IMR-90 (cell line): Measurements from ENCODE around the gene ANKLE2. TPM values are rescaled to one million over a fixed set of nuclear protein-coding genes. Genes with fewer than 3 reads are reported as not detected.

Experiments used
- ATAC-seq: fragments of 200-7000 bp; cut with Tn5 transposase; 2 replicates; pipeline ENCODE4 v1.9.1; 2020; ENCODE audit warnings: low read depth, mild to moderate bottlenecking, moderate library complexity
- BruUV-seq: library from RNA; stranded (reverse); fragments of 400-500 nt; replicated peaks from 2 replicates; lab custom pipeline; 2021; lab: Mats Ljungman, UMichigan
- CTCF ChIA-PET: fragments of 300-600 bp; formaldehyde crosslinking; extraction: SDS; loops from one replicate; lab custom pipeline; 2021; ENCODE audit warnings: antibody characterized with exemption; lab: Yijun Ruan, JAX
- POLR2A ChIA-PET: fragments of 300-600 bp; sonication (Branson Sonifier 250); formaldehyde crosslinking; loops from one replicate; lab custom pipeline; 2022; ENCODE audit warnings: antibody characterized with exemption; ENCODE audit not compliant: unreplicated experiment; lab: Charles Lee
- DNase-seq: peaks from one replicate; pipeline ENCODE4 v3.0.0; 2013
- H2AFZ ChIP-seq: replicated peaks from 2 replicates; pipeline ENCODE3; 2013; ENCODE audit warnings: low read length, mild to moderate bottlenecking; ENCODE audit not compliant: poor library complexity
- H2AK5ac ChIP-seq: 2 replicates; pipeline ENCODE4 v1.6.1; 2013; ENCODE audit warnings: low read depth, low read length, inconsistent platforms
- H2AK9ac ChIP-seq: replicated peaks from 2 replicates; pipeline ENCODE3; 2013; ENCODE audit warnings: mild to moderate bottlenecking, low read depth, low read length, moderate library complexity; ENCODE audit not compliant: poor library complexity
- H2BK120ac ChIP-seq: 2 replicates; pipeline ENCODE4 v1.6.1; 2013; ENCODE audit warnings: low read depth, low read length, inconsistent platforms
- H2BK15ac ChIP-seq: 3 replicates; pipeline ENCODE4 v1.6.1; 2013; ENCODE audit warnings: low read depth, low read length, inconsistent platforms
- H2BK20ac ChIP-seq: 2 replicates; pipeline ENCODE4 v1.6.1; 2013; ENCODE audit warnings: low read depth, mild to moderate bottlenecking, inconsistent platforms, low read length, moderate library complexity
- H2BK5ac ChIP-seq: 2 replicates; pipeline ENCODE4 v1.6.1; 2013; ENCODE audit warnings: mild to moderate bottlenecking, low read depth, low read length, inconsistent platforms; ENCODE audit not compliant: poor library complexity, severe bottlenecking
- H3K14ac ChIP-seq: replicated peaks from 2 replicates; pipeline ENCODE4 v1.6.1; 2013; ENCODE audit warnings: low read depth, low read length, inconsistent platforms
- H3K18ac ChIP-seq: 2 replicates; pipeline ENCODE4 v1.6.1; 2013; ENCODE audit warnings: low read depth, low read length, control low read depth
- H3K23ac ChIP-seq: 2 replicates; pipeline ENCODE4 v1.6.1; 2013; ENCODE audit warnings: low read depth, low read length, inconsistent platforms
- H3K27ac ChIP-seq: 2 replicates; pipeline ENCODE4 v1.5.1; 2013; ENCODE audit warnings: mild to moderate bottlenecking, control low read depth, low read length; ENCODE audit not compliant: insufficient read depth
- H3K27me3 ChIP-seq: 2 replicates; pipeline ENCODE4 v1.6.1; 2013; ENCODE audit warnings: low read length; ENCODE audit not compliant: control insufficient read depth, insufficient read depth
- H3K36me3 ChIP-seq: 2 replicates; pipeline ENCODE4 v1.6.1; 2013; ENCODE audit warnings: low read length, mixed read lengths; ENCODE audit not compliant: control insufficient read depth, insufficient read depth
- H3K4ac ChIP-seq: 2 replicates; pipeline ENCODE4 v1.6.1; 2013; ENCODE audit warnings: low read depth, low read length, inconsistent platforms
- H3K4me1 ChIP-seq: 2 replicates; pipeline ENCODE4 v1.6.1; 2013; ENCODE audit warnings: low read length, mixed read lengths; ENCODE audit not compliant: control insufficient read depth, insufficient read depth
- H3K4me2 ChIP-seq: 2 replicates; pipeline ENCODE4 v1.6.1; 2013; ENCODE audit warnings: low read depth, mild to moderate bottlenecking, control low read depth, low read length, moderate library complexity
- H3K4me3 ChIP-seq: 2 replicates; pipeline ENCODE4 v1.5.1; 2013; ENCODE audit warnings: low read depth, mild to moderate bottlenecking, control low read depth, low read length, moderate library complexity; ENCODE audit not compliant: insufficient read depth
- H3K56ac ChIP-seq: 2 replicates; pipeline ENCODE4 v1.6.1; 2013; ENCODE audit warnings: low read length, inconsistent platforms; ENCODE audit not compliant: insufficient read depth; ENCODE audit errors: extremely low read depth
- H3K79me1 ChIP-seq, 2 experiments: 2 replicates each; pipeline ENCODE4 v1.6.1; 2013; ENCODE audit warnings: low read length in 2 of 2, inconsistent platforms in 1 of 2, low read depth in 1 of 2
- H3K9ac ChIP-seq: 2 replicates; pipeline ENCODE4 v1.6.1; 2013; ENCODE audit warnings: low read depth, low read length, control low read depth
- H3K9me1 ChIP-seq: 2 replicates; pipeline ENCODE4 v1.6.1; 2013; ENCODE audit warnings: low read length, inconsistent platforms; ENCODE audit not compliant: insufficient read depth
- H3K9me3 ChIP-seq: 2 replicates; pipeline ENCODE4 v1.6.1; 2013; ENCODE audit warnings: low read length; ENCODE audit not compliant: control insufficient read depth, insufficient read depth
- H4K20me1 ChIP-seq: 2 replicates; pipeline ENCODE4 v1.6.1; 2013; ENCODE audit warnings: low read length, inconsistent platforms; ENCODE audit not compliant: insufficient read depth
- H4K5ac ChIP-seq: 2 replicates; pipeline ENCODE4 v1.6.1; 2013; ENCODE audit warnings: mild to moderate bottlenecking, low read depth, low read length, control low read depth
- H4K8ac ChIP-seq, 2 experiments: 2 replicates each; pipeline ENCODE4 v1.6.1; 2013; ENCODE audit warnings: low read depth in 2 of 2, low read length in 2 of 2, control low read depth in 1 of 2, inconsistent platforms in 1 of 2
- H4K91ac ChIP-seq: 2 replicates; pipeline ENCODE4 v1.6.1; 2013; ENCODE audit warnings: low read depth, low read length, inconsistent platforms; ENCODE audit not compliant: insufficient read depth
- BHLHE40 ChIP-seq: fragments of 150-350 bp; IDR thresholded peaks from 2 replicates; pipeline ENCODE4 v1.6.1; 2016; ENCODE audit warnings: mild to moderate bottlenecking, low read depth, low read length
- CEBPB ChIP-seq: IDR thresholded peaks from 2 replicates; pipeline ENCODE4 v1.6.1; 2012; ENCODE audit warnings: low read depth, low read length, improper control_type of control experiment
- CHD1 ChIP-seq: IDR thresholded peaks from 2 replicates; pipeline ENCODE4 v1.6.1; 2012; ENCODE audit warnings: low read depth, low read length, improper control_type of control experiment
- FOS ChIP-seq: fragments of 150-350 bp; IDR thresholded peaks from 2 replicates; pipeline ENCODE4 v1.6.1; 2016; ENCODE audit warnings: low read depth, low read length
- MXI1 ChIP-seq: IDR thresholded peaks from 2 replicates; pipeline ENCODE4 v1.6.1; 2012; ENCODE audit warnings: low read depth, mild to moderate bottlenecking, low read length, moderate library complexity, borderline replicate concordance
- POLR2A ChIP-seq: IDR thresholded peaks from 2 replicates; pipeline ENCODE4 v1.6.1; 2012; ENCODE audit warnings: mild to moderate bottlenecking, low read depth, low read length
- RCOR1 ChIP-seq: IDR thresholded peaks from 2 replicates; pipeline ENCODE4 v1.6.1; 2012; ENCODE audit warnings: mild to moderate bottlenecking, low read length, improper control_type of control experiment; ENCODE audit not compliant: insufficient replicate concordance
- RFX5 ChIP-seq: IDR thresholded peaks from 2 replicates; pipeline ENCODE4 v1.8.0; 2012; ENCODE audit warnings: low read depth, mild to moderate bottlenecking, low read length, moderate library complexity
- WGBS, 2 experiments: methylation state at CpG; one replicate each; pipeline versions ENCODE4 v1.1.5 to v1.1.7; 2013; ENCODE audit warnings: missing lambda C conversion rate in 2 of 2; ENCODE audit not compliant: insufficient read length in 1 of 2; ENCODE audit errors: extremely low coverage in 2 of 2; 5-methylcytosine and 5-hydroxymethylcytosine counted together
- dilution Hi-C: fragments of 300-500 bp; cut with HindIII; formaldehyde crosslinking; loops from one replicate; pipeline ENCODE4 v1.14.3; 2018; ENCODE audit warnings: low sequenced_read_pairs; ENCODE audit not compliant: unreplicated experiment
- in situ Hi-C: fragments of 300-500 bp; cut with MboI; formaldehyde crosslinking; loops from 3 replicates; pipeline ENCODE4 v1.14.3; 2019; ENCODE audit warnings: low sequenced_read_pairs, inconsistent platforms, mixed read lengths
- intact Hi-C: fragments of 100-400 bp; cut with micrococcal nuclease; formaldehyde crosslinking; loops from 2 replicates; pipeline ENCODE4 v1.10.0; 2022
- polyA plus RNA-seq, 3 experiments: library from polyadenylated mRNA; depleted of rRNA; stranded (reverse); fragments of >200 nt; gene quantifications; 2 replicates each; pipeline ENCODE4 v1.2.3, GENCODE V29; 2012; ENCODE audit warnings: low replicate concordance in 1 of 3
- total RNA-seq: library from RNA; depleted of rRNA; stranded (reverse); fragments of >200 nt; gene quantifications from 2 replicates; pipeline ENCODE4 v1.2.3, GENCODE V29; 2012
- TF ChIP-seq, protein P1 (sequence below): fragments of 150-350 bp; IDR thresholded peaks from 2 replicates; pipeline ENCODE4 v1.6.1; 2016; ENCODE audit warnings: low read depth, mild to moderate bottlenecking, low read length, moderate library complexity, borderline replicate concordance
- TF ChIP-seq, protein P2 (sequence below): conservative IDR thresholded peaks from 2 replicates; pipeline ENCODE4 v1.5.1; 2012; ENCODE audit warnings: mild to moderate bottlenecking, low read depth, low read length, improper control_type of control experiment
- TF ChIP-seq, protein P3 (sequence below): fragments of 150-350 bp; IDR thresholded peaks from 2 replicates; pipeline ENCODE4 v1.6.1; 2017; ENCODE audit warnings: mild to moderate bottlenecking, antibody characterized with exemption, low read length, low read depth

Gene ANKLE2
- total and polyA plus RNA-seq, 2 of the 4 experiments (the other 2 are of a cell fraction), result 63.4 to 82.4 TPM

DNA sequence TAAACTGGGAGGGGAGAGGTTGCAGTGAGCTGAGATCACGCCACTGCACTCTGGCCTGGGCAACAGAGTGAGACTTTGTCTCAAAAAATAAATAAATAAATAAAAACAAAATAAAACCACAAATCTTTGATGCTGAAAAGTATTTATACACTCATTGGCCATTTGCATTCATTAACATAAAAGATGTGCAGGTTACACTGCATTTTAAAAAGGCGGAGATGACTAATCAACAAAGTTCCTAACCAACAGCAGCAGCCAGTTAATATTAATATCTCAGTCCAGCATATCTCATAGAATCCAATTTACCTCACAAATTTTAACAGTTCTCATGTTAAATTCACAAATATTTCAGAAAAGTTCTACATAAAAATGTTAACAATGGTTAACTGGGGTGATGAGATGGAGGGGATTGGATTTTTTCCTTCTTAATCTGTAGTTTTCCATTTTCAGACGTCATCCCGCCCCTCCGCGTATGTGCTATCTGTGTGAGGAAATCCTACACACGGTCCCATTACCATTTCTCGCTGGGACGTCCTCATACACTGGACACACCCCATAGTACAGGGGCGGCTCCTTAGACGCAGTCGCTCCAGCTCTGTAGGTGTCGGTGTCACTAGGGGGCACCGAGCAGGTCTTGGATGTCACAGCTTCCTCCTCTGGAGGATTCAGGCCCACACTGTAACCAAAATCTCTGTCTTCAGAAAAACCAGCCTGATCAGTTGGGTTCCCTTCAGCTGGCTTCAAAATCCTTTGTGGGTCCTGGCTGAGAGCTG, 7.3 kb downstream of the ANKLE2 start:
- H3K18ac ChIP-seq, result no peak overlapping the region
- H4K5ac ChIP-seq, result no peak overlapping the region
- H3K9me1 ChIP-seq, result peaks cover 4% of the 10 kb centered on the region
- H3K4me2 ChIP-seq, result no peak overlapping the region
- no peak overlapping the region for H3K4me3 ChIP-seq
- H3K27me3 ChIP-seq, result no peaks in the 10 kb centered on the region
- no peak overlapping the region for H2BK5ac ChIP-seq
- no peak overlapping the region for H2BK15ac ChIP-seq
- H4K91ac ChIP-seq, result no peak overlapping the region
- DNase-seq (no peak), ATAC-seq (no peak)
- no peak overlapping the region for H3K4ac ChIP-seq
- dilution Hi-C loops (no loop called here), intact Hi-C loops (no loop called here), in situ Hi-C loops (no loop called here)
- H2AFZ ChIP-seq, result no peak overlapping the region
- H3K23ac ChIP-seq, result no peak overlapping the region
- H3K9me3 ChIP-seq, result no peaks in the 10 kb centered on the region
- H3K79me1 ChIP-seq, result peaks cover 16 to 45% of the 10 kb centered on the region in 2 experiments
- 80% methylated on average over 1 of the region's 14 CpGs; no CpG with 5 or more reads in 1 of the 2 experiments for WGBS, 2 experiments
- no peak overlapping the region for H2AK5ac ChIP-seq
- TF ChIP-seq, protein P1, sequence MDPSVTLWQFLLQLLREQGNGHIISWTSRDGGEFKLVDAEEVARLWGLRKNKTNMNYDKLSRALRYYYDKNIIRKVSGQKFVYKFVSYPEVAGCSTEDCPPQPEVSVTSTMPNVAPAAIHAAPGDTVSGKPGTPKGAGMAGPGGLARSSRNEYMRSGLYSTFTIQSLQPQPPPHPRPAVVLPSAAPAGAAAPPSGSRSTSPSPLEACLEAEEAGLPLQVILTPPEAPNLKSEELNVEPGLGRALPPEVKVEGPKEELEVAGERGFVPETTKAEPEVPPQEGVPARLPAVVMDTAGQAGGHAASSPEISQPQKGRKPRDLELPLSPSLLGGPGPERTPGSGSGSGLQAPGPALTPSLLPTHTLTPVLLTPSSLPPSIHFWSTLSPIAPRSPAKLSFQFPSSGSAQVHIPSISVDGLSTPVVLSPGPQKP, result no peak
- TF ChIP-seq, protein P2, sequence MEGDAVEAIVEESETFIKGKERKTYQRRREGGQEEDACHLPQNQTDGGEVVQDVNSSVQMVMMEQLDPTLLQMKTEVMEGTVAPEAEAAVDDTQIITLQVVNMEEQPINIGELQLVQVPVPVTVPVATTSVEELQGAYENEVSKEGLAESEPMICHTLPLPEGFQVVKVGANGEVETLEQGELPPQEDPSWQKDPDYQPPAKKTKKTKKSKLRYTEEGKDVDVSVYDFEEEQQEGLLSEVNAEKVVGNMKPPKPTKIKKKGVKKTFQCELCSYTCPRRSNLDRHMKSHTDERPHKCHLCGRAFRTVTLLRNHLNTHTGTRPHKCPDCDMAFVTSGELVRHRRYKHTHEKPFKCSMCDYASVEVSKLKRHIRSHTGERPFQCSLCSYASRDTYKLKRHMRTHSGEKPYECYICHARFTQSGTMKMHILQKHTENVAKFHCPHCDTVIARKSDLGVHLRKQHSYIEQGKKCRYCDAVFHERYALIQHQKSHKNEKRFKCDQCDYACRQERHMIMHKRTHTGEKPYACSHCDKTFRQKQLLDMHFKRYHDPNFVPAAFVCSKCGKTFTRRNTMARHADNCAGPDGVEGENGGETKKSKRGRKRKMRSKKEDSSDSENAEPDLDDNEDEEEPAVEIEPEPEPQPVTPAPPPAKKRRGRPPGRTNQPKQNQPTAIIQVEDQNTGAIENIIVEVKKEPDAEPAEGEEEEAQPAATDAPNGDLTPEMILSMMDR, result no peak
- no peak for TF ChIP-seq CHD1
- TF ChIP-seq POLR2A, result no peak
- no peak for TF ChIP-seq MXI1
- no peak for TF ChIP-seq RFX5
- TF ChIP-seq CEBPB, result no peak
- TF ChIP-seq RCOR1, result no peak
- no peak for TF ChIP-seq FOS
- TF ChIP-seq, protein P3, sequence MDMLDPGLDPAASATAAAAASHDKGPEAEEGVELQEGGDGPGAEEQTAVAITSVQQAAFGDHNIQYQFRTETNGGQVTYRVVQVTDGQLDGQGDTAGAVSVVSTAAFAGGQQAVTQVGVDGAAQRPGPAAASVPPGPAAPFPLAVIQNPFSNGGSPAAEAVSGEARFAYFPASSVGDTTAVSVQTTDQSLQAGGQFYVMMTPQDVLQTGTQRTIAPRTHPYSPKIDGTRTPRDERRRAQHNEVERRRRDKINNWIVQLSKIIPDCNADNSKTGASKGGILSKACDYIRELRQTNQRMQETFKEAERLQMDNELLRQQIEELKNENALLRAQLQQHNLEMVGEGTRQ, result no peak
- no peak for TF ChIP-seq BHLHE40
- no peaks in the 10 kb centered on the region for H3K4me1 ChIP-seq
- H4K8ac ChIP-seq, result no peak overlapping the region
- no peak overlapping the region for H3K56ac ChIP-seq
- H2AK9ac ChIP-seq, result no peak overlapping the region
- ChIA-PET CTCF (no interaction called here), POLR2A (no interaction called here)
- no peak overlapping the region for H2BK20ac ChIP-seq
- no peak overlapping the region for H3K14ac ChIP-seq
- no peak overlapping the region for H2BK120ac ChIP-seq
- H4K20me1 ChIP-seq, result peaks cover 92% of the 10 kb centered on the region
- H3K27ac ChIP-seq, result no peak overlapping the region
- peaks cover 33% of the 10 kb centered on the region for H3K36me3 ChIP-seq
- BruUV-seq, result no TSS peak
- H3K9ac ChIP-seq, result no peak overlapping the region
